ENCODE measurements around the gene NFKBIL1. TPM values are rescaled to one million over a fixed set of nuclear protein-coding genes. Genes with fewer than 3 reads are reported as not detected.

NFKBIL1 gene
- total RNA-seq, 1 donor = 12.5 TPM

- H3K4me3 ChIP-seq (ENCODE audit: low read depth, low read length) = no peak overlapping the region
- TF ChIP-seq CTCF (IDR thresholded peaks at IDR 0.05; ENCODE audit: insufficient read depth, low read depth, low read length) = no peak
- DNase-seq (ENCODE audit: low read depth) = no peak
Observed at GRCh38 chr6:31543639-31544038, 3.8 kb upstream of the NFKBIL1 start.

- DNase-seq (ENCODE audit: low read depth) = no peak
- no peak overlapping the region for H3K4me3 ChIP-seq (ENCODE audit: low read depth, low read length)
- TF ChIP-seq CTCF (IDR thresholded peaks at IDR 0.05; ENCODE audit: insufficient read depth, low read depth, low read length) = no peak
Observed at GRCh38 chr6:31544676-31545075, 2.7 kb upstream of the NFKBIL1 start.

GRCh38 chr6:31545291-31545690 lies 2.1 kb upstream of the NFKBIL1 start:
- no peak for TF ChIP-seq CTCF (IDR thresholded peaks at IDR 0.05; ENCODE audit: insufficient read depth, low read depth, low read length)
- H3K4me3 ChIP-seq (ENCODE audit: low read depth, low read length) = no peak overlapping the region
- no peak for DNase-seq (ENCODE audit: low read depth)

GRCh38 chr6:31546339-31546957 lies 960 bp upstream of the NFKBIL1 start, which contains the start of gene ATP6V1G2:
Gene ATP6V1G2 (minus strand): TSS chr6:31546608. CDS start chr6:31546559, 49 bp downstream.
- peak; percentile 93 for DNase-seq (ENCODE audit: low read depth)
- H3K4me3 ChIP-seq (ENCODE audit: low read depth, low read length) = peak within 1 kb of the TSS; percentile 64
- TF ChIP-seq CTCF (IDR thresholded peaks at IDR 0.05; ENCODE audit: insufficient read depth, low read depth, low read length) = peak; percentile 100

GRCh38 chr6:31547727-31548543 lies 527 bp downstream of the NFKBIL1 start:
- H3K4me3 ChIP-seq (ENCODE audit: low read depth, low read length) = peak overlapping the region; percentile 64
- TF ChIP-seq CTCF (IDR thresholded peaks at IDR 0.05; ENCODE audit: insufficient read depth, low read depth, low read length) = no peak
- peak; percentile 33 for DNase-seq (ENCODE audit: low read depth)

GRCh38 chr6:31548544-31548873 lies 1.1 kb downstream of the NFKBIL1 start:
- H3K4me3 ChIP-seq (ENCODE audit: low read depth, low read length) = peak overlapping the region; percentile 64

More at GRCh38 chr6:31548544-31548873, 1.1 kb downstream of the NFKBIL1 start:
- TF ChIP-seq CTCF (IDR thresholded peaks at IDR 0.05; ENCODE audit: insufficient read depth, low read depth, low read length) = no peak
- DNase-seq (ENCODE audit: low read depth) = no peak
